ENCODE data around the gene SLC30A2. TPM values are rescaled to one million over a fixed set of nuclear protein-coding genes. Genes with fewer than 3 reads are reported as not detected.

Gene SLC30A2
- total and polyA plus RNA-seq, 2 of the 13 experiments (the other 11 are each of a cell fraction or from before 2014, with no cell fraction given) = not detected

DNA sequence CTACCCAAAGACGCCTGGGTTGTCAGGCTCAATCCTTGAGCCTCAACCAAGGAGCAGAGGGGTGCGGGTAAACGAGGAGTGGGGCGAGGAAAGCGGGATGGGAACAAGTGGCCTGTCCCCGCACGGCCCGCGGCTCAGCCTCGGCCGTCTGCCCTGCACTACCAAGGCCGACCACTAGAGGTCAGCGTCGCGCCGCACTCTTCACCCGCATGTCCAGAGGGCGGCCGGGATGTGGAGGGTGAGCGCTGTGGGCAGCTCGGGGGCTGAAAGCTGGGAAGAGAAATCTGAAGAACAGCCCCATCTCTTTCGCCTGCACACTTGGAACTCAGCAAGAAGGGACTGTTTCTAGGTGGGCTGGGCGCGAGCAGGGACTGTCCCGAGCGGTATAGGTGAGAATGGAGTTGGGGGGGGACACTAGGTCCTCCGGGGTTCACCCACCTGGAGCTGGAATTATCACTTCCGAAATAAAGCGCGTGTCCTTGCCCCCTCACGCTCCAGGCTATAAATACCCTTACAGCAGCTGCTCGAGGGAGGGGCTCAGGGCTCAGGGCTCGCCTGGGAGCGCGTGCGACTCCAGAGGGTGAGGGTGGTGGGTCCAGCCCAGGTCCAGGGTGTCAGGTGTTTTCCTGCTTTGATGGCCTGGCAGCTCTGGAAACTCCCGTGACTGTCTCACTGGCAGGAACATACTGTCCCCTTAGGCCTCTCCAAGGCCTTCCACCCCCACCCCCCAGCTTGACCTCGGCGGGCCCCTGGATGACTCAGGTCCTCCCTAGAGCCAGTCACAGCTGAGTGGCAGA is 9.8 kb downstream of the SLC30A2 start (continued):
- TF ChIP-seq KIAA2018 (CRISPR knock-in tag; IDR thresholded peaks at IDR 0.05; ENCODE audit: borderline replicate concordance) (no peak), HES4 (CRISPR knock-in tag; IDR thresholded peaks at IDR 0.05; ENCODE audit: borderline replicate concordance) (no peak), ATRX (CRISPR knock-in tag; IDR thresholded peaks at IDR 0.05; ENCODE audit: borderline replicate concordance) (no peak), KAT7 (CRISPR knock-in tag; IDR thresholded peaks at IDR 0.05; ENCODE audit: borderline replicate concordance) (no peak), EZH2 (conservative IDR thresholded peaks at IDR 0.05; ENCODE audit: low read depth, low read length) (no peak), MLLT10 (CRISPR knock-in tag; IDR thresholded peaks at IDR 0.05) (no peak), POGZ (CRISPR knock-in tag; IDR thresholded peaks at IDR 0.05) (no peak), ZNF562 (CRISPR knock-in tag; IDR thresholded peaks at IDR 0.05; ENCODE audit: borderline replicate concordance) (no peak), JARID2 (CRISPR knock-in tag; IDR thresholded peaks at IDR 0.05; ENCODE audit: insufficient replicate concordance) (no peak), CC2D1A (CRISPR knock-in tag; IDR thresholded peaks at IDR 0.05) (no peak), ZNF7 (CRISPR knock-in tag; IDR thresholded peaks at IDR 0.05) (no peak), ZNF446 (CRISPR knock-in tag; IDR thresholded peaks at IDR 0.05) (no peak), LBX2 (CRISPR knock-in tag; IDR thresholded peaks at IDR 0.05; ENCODE audit: borderline replicate concordance) (no peak), MXI1 (IDR thresholded peaks at IDR 0.05; ENCODE audit: borderline replicate concordance, low read depth, low read length) (no peak; the same call in 2 of the 3 replicates), ZNF460 (CRISPR knock-in tag; IDR thresholded peaks at IDR 0.05; ENCODE audit: borderline replicate concordance) (no peak)
- TF ChIP-seq, protein P1, sequence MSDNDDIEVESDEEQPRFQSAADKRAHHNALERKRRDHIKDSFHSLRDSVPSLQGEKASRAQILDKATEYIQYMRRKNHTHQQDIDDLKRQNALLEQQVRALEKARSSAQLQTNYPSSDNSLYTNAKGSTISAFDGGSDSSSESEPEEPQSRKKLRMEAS (IDR thresholded peaks at IDR 0.05) = peak; percentile 74
- TF ChIP-seq, protein P2, sequence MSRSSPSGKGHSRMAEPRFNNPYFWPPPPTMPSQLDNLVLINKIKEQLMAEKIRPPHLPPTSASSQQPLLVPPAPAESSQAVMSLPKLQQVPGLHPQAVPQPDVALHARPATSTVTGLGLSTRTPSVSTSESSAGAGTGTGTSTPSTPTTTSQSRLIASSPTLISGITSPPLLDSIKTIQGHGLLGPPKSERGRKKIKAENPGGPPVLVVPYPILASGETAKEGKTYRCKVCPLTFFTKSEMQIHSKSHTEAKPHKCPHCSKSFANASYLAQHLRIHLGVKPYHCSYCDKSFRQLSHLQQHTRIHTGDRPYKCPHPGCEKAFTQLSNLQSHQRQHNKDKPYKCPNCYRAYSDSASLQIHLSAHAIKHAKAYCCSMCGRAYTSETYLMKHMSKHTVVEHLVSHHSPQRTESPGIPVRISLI (CRISPR knock-in tag; IDR thresholded peaks at IDR 0.05; ENCODE audit: borderline replicate concordance) = no peak
